Measurements from ENCODE around the gene RAI14. TPM values are rescaled to one million over a fixed set of nuclear protein-coding genes. Genes with fewer than 3 reads are reported as not detected.

The RAI14 gene
- total RNA-seq, 1 donor from 2014 or later, result 307 TPM

- H3K36me3 ChIP-seq (ENCODE audit: insufficient read depth, low read length), result peaks cover 68% of the 10 kb centered on the region
- no peak for DNase-seq (ENCODE audit: low read depth)
- peaks cover 47% of the 10 kb centered on the region for H3K36me3 Mint-ChIP-seq (ENCODE audit: low read depth, unreplicated experiment)
Observed at GRCh38 chr5:34831303-34831702, 175.2 kb downstream of the RAI14 start.

GRCh38 chr5:34832568-34832967, 176.4 kb downstream of the RAI14 start:
- no peak for FAIRE-seq
- H3K9me3 Mint-ChIP-seq (ENCODE audit: unreplicated experiment), result no peaks in the 10 kb centered on the region
- H3K4me1 Mint-ChIP-seq (ENCODE audit: low read depth, unreplicated experiment), result peaks cover 3% of the 10 kb centered on the region
- Histone ChIP-seq H3K27me3 (ENCODE audit: insufficient read depth, low read length) (no peaks in the 10 kb centered on the region), H3K9me3 (ENCODE audit: insufficient read depth, low read depth, low read length) (no peaks in the 10 kb centered on the region), H2AFZ (ENCODE audit: low read depth, low read length) (no peak overlapping the region), H3K4me1 (ENCODE audit: insufficient read depth, low read length) (no peaks in the 10 kb centered on the region), H3K4me2 (ENCODE audit: low read length) (no peak overlapping the region), H3K27ac (ENCODE audit: low read depth, low read length) (no peak overlapping the region), H3K9ac (ENCODE audit: low read length) (no peak overlapping the region), H3K36me3 (ENCODE audit: insufficient read depth, low read length) (peaks cover 55% of the 10 kb centered on the region), H3K79me2 (ENCODE audit: insufficient read depth, low read length) (peaks cover 5% of the 10 kb centered on the region), H4K20me1 (ENCODE audit: insufficient read depth, low read length) (peaks cover 6% of the 10 kb centered on the region), H3K4me3 (ENCODE audit: insufficient read depth, low read depth, low read length) (no peak overlapping the region)
- H3K4me3 Mint-ChIP-seq (ENCODE audit: unreplicated experiment), result no peak overlapping the region
- no peak for DNase-seq (ENCODE audit: low read depth)
- no peaks in the 10 kb centered on the region for H3K27me3 Mint-ChIP-seq (ENCODE audit: low read depth, unreplicated experiment)
- H3K36me3 Mint-ChIP-seq (ENCODE audit: low read depth, unreplicated experiment), result peaks cover 38% of the 10 kb centered on the region
- H3K27ac Mint-ChIP-seq (ENCODE audit: unreplicated experiment), result no peak overlapping the region
- TF ChIP-seq CTCF (IDR thresholded peaks at IDR 0.05; ENCODE audit: insufficient read depth, low read depth, low read length), result no peak
- no peak for TF ChIP-seq EZH2 (IDR thresholded peaks at IDR 0.05; ENCODE audit: insufficient read depth, low read length)

More at GRCh38 chr5:34831303-34831702, 175.2 kb downstream of the RAI14 start:
- Histone ChIP-seq H3K79me2 (ENCODE audit: insufficient read depth, low read length) (peaks cover 14% of the 10 kb centered on the region), H3K9ac (ENCODE audit: low read length) (no peak overlapping the region), H3K4me1 (ENCODE audit: insufficient read depth, low read length) (no peaks in the 10 kb centered on the region), H2AFZ (ENCODE audit: low read depth, low read length) (no peak overlapping the region), H4K20me1 (ENCODE audit: insufficient read depth, low read length) (peaks cover 6% of the 10 kb centered on the region), H3K27me3 (ENCODE audit: insufficient read depth, low read length) (no peaks in the 10 kb centered on the region), H3K27ac (ENCODE audit: low read depth, low read length) (no peak overlapping the region), H3K4me2 (ENCODE audit: low read length) (no peak overlapping the region), H3K4me3 (ENCODE audit: insufficient read depth, low read depth, low read length) (no peak overlapping the region), H3K9me3 (ENCODE audit: insufficient read depth, low read depth, low read length) (no peaks in the 10 kb centered on the region)
- FAIRE-seq, result no peak
- Mint-ChIP-seq H3K9me3 (ENCODE audit: unreplicated experiment) (no peaks in the 10 kb centered on the region), H3K4me1 (ENCODE audit: low read depth, unreplicated experiment) (peaks cover 9% of the 10 kb centered on the region), H3K27ac (ENCODE audit: unreplicated experiment) (no peak overlapping the region), H3K4me3 (ENCODE audit: unreplicated experiment) (no peak overlapping the region), H3K27me3 (ENCODE audit: low read depth, unreplicated experiment) (no peaks in the 10 kb centered on the region)
- TF ChIP-seq EZH2 (IDR thresholded peaks at IDR 0.05; ENCODE audit: insufficient read depth, low read length) (no peak), CTCF (IDR thresholded peaks at IDR 0.05; ENCODE audit: insufficient read depth, low read depth, low read length) (no peak)

GRCh38 chr5:34833090-34833489, 177.0 kb downstream of the RAI14 start:
- H3K36me3 ChIP-seq (ENCODE audit: insufficient read depth, low read length), result peaks cover 50% of the 10 kb centered on the region
- no peak overlapping the region for H3K27ac ChIP-seq (ENCODE audit: low read depth, low read length)
- H4K20me1 ChIP-seq (ENCODE audit: insufficient read depth, low read length), result peaks cover 2% of the 10 kb centered on the region
- DNase-seq (ENCODE audit: low read depth) (no peak), FAIRE-seq (no peak)
- H3K27me3 ChIP-seq (ENCODE audit: insufficient read depth, low read length), result no peaks in the 10 kb centered on the region
- no peak overlapping the region for H3K9ac ChIP-seq (ENCODE audit: low read length)
- Mint-ChIP-seq H3K9me3 (ENCODE audit: unreplicated experiment) (no peaks in the 10 kb centered on the region), H3K27ac (ENCODE audit: unreplicated experiment) (no peak overlapping the region), H3K4me3 (ENCODE audit: unreplicated experiment) (no peak overlapping the region), H3K36me3 (ENCODE audit: low read depth, unreplicated experiment) (peaks cover 32% of the 10 kb centered on the region), H3K27me3 (ENCODE audit: low read depth, unreplicated experiment) (no peaks in the 10 kb centered on the region), H3K4me1 (ENCODE audit: low read depth, unreplicated experiment) (peaks cover 3% of the 10 kb centered on the region)
- peaks cover 2% of the 10 kb centered on the region for H3K79me2 ChIP-seq (ENCODE audit: insufficient read depth, low read length)
- H3K4me3 ChIP-seq (ENCODE audit: insufficient read depth, low read depth, low read length), result no peak overlapping the region
- TF ChIP-seq CTCF (IDR thresholded peaks at IDR 0.05; ENCODE audit: insufficient read depth, low read depth, low read length) (no peak), EZH2 (IDR thresholded peaks at IDR 0.05; ENCODE audit: insufficient read depth, low read length) (no peak)
- no peaks in the 10 kb centered on the region for H3K4me1 ChIP-seq (ENCODE audit: insufficient read depth, low read length)
- H2AFZ ChIP-seq (ENCODE audit: low read depth, low read length), result no peak overlapping the region
- no peaks in the 10 kb centered on the region for H3K9me3 ChIP-seq (ENCODE audit: insufficient read depth, low read depth, low read length)
- H3K4me2 ChIP-seq (ENCODE audit: low read length), result no peak overlapping the region

Data from astrocyte (in vitro differentiated cells and primary cell).